Stimulated activated CD8-positive, alpha-beta memory T cell treated with anti-CD3 and anti-CD28 coated beads, Interleukin-7, amount 100 ng/mL, for 24 hours (primary cell): ENCODE results near the gene HOXA13.

Experiments used
- DNase-seq: peaks from one replicate; pipeline ENCODE4 v3.0.0-alpha.2; 2020; ENCODE audit warnings: low read depth

The HOXA13 gene

DNA sequence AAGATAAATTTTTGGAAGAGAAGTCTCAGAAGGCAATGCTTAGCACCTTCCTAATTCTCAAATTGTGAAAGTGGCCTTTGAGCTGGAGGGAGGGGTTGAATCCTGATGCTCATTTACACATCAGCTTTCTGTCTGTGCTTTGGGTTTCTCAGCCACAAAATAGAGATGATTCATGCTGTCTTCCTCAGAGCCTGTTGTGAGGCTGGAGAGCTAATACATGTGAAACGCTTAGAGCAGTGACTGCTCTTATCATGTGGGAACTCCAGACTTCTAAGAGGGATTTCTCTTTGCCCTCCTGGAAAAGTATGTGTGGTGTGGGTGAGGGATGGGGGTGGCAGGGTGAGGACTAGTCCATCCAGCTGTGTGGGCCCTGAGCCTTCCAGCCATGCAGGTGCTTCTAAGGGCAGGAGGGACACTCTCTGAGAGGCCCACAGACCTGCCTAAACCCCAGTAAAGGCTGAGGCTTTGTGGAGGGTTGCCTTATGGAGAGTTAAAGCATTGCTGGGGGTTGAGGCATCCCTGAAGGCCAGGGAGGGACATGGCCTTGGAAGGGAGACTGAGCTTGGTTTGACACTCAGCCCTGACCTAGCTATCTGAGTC, 37.9 kb upstream of the HOXA13 start:
- DNase-seq = no peak

DNA sequence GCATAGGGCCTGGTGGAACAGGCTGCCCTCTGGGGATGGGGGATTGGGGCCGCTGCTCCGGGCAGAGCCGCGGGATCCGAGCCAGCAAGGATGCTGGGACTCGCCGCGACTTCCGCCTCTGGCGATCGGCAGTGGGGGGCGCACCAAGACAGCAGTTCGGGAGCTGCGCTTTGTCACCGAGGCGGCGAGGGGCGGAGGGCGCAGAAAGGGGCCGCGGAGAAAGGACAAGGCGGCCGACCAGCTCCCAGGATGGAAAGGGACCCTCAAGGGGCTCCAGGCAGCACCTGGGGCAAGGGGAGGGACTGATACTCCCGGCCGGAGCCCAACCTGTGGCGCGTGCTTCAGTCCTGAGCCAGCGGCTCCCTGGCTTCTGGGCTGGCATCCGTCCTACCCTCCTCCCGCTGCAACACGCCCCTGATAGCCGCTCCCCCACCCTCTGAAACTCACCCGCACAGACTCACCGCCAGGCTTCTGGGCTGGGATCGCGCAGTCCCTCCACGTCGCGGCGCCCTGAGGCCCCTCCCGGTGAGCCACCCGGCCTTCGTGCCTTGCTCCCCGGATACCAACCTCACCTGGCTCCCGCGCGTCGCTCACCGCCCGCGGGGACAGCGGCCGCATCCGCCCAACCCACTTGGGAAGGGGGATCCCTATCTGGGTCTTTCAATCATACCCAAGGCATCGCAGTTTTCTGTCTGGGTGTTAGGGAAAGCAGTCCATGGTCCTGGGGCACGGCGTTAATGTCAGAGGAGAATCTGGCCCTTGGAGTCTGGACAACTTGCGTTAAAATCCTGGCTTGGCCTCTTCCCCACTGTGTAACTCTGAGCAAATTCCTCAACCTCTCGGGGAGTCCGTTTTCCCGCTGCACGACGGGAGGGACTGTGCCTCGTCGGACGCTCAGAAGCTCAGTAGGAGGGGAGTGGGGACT, 35.8 kb upstream of the HOXA13 start:
- no peak for DNase-seq

DNA sequence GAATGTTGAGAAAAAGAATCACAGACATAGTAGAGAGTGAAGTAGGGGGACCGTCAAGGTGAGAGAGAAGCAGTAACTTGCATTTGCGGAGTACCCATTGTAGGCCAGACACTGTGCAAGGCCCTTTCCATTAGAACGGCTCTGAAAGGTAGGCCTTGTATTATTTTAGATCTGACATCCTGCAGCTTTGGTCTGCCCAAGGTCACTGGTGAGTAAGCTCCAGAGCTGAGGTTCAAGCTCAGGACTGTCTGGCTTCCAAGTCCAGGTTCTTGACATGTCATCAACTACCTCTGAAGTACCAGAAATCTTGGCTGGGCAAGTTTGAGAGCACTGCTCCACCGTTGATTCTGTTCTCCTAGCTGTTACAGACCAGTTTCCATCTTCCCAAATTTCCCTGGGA, 29.6 kb upstream of the HOXA13 start:
- no peak for DNase-seq

DNA sequence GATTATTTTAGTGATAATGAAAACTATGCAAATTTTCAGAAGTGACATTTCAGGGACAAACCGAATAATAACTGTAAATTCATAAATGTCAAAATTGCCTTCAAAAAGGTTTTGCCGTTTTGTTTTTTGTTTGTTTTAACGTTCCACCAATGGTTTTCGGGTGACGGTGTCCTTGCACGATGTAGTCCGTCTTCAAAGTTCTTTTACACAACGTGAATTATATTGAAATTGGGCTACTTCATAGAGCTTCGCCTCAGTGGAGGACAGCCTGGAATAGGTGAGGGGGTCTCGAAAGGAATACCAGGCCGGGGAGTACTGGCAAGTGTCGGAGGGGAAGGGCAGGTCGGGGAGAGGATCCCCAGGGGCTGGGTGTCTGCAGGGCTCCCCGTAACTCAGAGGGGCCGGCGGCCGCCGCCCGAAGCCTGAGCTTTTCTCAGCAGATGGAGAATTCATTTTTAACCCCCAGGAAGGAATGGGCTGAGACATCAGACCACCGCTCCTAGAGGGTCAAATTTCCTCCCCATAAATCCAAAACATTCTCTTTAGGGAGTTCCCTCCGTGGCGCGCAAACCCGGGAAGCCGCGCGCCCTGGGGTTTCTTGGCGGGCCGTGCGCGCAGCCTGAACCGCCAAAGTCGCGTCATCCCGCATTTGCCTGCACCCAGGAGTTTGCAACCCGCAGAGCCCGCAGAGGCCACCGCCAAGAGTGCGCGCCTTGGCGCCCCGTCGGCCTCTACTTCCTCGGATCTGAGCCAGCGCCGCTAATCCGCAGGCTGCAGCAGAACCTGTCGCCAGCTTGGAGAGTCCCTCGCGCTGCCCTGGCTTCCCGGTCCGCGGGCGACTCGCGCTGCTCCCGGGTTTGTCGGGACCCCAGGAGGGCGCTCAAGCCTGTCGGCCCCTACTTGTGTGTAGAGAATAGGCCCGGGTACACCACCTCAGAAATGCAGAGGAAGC, 25.4 kb upstream of the HOXA13 start:
- no peak for DNase-seq

DNA sequence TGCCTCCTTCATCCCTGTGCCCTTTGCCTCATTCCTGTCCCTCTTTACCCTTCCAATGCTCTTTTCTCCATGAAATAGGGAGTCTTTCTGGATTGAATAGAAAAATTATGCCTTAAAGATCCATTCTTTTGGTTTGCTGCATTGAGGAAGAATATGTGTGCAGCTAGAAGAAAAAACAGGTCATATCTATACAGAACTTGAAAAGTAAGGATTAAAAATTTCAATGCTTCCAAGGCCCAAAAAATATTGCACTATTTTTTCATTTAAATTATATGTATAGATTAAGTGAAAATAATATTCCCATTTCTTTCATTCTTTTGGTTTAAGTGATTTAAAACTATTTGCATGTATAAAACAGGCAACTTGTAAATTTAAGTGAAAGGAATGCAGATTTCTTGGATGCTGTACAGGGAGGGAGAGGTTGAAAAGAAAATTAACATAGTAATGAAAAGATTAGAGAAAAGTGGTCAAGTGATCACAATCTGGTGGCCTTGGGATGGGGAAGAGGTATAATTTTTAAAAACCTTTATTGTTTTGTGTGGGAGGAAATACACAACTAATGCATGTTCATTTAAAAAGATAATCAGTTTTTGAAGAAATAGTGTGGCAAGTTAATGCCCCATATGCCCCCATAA, 24.2 kb upstream of the HOXA13 start:
- no peak for DNase-seq

DNA sequence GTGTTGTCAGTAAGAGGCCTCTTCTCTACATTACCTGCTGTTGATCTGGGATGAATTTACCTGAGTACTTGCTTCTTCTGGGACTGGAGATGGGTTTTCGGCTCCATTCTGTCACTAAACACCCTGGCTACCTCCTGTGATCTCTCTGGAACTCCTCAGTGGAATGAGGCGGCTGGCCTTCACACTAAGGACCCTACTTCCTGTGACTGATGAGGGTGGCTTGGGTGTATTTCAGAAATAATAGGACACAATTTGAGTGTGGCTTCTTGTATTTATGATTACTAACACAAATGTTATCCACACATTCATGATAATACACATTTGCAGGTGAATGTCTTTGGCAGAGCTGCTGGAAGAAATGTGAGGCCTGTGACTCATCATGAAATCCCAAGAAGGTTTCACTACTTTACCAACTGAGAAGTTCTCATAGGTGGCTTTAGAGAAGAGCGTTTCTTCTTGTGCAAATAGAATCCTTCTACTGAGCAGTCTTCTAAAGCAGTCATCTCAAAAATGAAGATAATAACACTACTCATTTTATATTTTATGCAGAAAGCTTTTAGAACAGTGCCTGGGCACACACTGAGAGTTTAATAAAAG, 21.4 kb upstream of the HOXA13 start:
- no peak for DNase-seq

DNA sequence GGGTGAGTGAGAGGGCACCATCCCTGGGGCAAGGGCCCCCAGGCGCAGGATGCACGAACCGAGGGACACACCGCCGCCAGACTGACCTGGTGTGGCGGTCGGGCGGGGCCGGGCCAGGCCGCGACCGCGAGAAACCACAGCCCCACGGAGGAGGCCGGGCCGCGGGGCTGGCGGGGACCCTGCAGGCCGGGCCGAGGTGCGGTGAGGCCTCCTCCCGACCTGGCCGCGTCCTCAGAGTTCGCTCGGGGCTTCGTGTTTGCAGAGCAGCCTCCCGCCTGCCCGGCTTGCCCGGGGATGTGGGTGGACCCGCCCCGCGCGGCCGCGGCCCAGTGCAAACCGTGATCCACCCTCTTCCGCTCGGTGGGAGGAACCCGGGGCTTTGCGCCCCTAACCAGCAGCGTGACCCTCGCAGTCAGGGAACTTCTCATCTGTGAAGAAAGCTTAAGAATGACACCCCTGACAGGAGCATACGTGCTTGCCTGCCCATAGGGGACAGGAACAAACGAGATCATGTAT, 20.6 kb upstream of the HOXA13 start:
- no peak for DNase-seq

DNA sequence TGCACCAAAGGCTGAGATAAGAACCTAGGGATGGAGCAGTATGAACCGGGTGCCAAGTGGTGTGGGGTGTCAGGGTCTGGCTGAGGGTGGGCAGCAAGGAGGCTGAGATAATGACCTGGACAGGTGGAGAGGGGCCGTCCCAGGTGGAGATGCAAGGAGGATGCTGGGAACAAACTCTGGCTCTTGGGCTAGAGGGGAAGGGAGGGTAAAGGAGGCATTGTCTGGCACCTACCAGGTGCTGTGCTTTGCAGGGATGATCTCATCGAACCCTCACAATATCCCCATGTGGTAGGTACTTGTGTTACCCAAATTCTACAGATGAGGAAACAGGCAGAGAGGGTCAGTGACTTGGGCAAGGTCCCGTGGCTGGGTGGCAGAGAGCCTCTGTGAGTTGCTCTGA, 19.9 kb upstream of the HOXA13 start:
- DNase-seq = no peak

DNA sequence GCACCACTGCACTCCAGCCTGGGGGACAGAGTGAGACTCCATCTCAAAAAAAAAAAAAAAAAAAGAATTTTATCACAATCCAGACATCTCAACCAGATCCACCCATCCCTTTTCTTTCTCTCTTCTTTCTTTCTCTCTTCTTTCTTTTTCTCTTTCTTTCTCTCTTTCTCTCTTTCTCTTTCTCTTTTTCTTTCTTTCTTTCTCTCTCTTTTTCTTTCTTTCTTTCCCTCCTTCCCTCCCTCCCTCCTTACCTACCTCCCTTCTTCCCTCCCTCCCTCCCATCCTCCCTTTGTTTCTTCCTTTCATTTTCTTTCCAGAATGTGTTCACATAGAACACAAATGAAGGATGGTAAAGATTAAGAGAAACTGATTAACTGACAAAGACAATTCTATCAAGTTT, 18.1 kb upstream of the HOXA13 start:
- DNase-seq = no peak

DNA sequence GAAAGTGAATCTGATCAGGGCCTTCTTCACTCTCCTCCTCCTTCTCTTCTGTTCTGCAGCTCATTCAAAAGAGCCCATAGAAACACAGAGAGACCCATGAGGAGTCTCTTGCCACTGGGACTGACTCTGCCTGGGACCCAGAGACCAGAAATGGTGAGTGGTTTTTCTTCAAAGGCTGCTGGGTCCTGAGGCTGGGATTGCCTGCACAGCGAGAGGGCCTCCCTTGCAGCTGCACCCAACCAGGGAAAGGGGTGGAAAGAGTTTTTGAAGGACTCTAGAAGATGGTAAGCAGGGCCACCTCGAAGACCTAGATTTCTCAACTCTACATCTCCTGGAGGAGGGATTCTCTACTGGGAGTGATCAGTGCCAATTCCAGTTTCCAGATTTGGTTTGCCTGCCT, 15.5 kb upstream of the HOXA13 start:
- DNase-seq = no peak

DNA sequence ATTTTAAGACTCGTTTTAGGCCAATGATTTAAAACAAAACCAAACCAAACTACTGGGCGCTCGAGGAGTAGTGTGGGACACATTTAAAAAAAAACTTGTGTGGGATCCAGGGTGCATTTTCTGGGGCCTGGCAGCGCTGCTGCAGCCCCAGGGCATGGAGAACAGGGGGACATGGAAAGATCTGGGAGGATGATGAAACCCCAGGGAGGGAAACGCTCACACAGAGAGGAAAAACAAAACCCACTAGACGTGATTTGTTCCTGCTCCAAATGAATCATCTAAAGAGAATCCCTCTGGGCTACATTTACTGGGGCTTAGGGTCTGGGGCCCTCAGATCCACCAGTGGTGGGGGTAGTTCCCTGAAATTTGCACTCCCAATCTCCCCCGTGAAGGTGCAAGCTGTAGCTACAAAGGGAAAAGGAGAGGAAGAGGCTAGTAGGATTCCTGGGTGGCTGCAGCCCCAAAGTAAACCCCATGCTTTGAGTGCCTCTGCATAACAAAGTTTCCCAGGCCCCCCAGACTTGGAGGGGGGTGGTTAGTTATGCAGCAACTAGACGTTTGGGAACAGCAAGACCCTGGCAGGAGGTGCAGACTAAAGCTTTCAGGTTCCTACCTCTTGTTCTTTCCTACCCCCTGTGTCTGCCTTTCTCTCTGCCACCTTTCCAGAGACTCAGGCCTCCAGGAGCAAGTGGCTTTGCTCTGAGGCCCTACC, 14.5 kb upstream of the HOXA13 start:
- no peak for DNase-seq

DNA sequence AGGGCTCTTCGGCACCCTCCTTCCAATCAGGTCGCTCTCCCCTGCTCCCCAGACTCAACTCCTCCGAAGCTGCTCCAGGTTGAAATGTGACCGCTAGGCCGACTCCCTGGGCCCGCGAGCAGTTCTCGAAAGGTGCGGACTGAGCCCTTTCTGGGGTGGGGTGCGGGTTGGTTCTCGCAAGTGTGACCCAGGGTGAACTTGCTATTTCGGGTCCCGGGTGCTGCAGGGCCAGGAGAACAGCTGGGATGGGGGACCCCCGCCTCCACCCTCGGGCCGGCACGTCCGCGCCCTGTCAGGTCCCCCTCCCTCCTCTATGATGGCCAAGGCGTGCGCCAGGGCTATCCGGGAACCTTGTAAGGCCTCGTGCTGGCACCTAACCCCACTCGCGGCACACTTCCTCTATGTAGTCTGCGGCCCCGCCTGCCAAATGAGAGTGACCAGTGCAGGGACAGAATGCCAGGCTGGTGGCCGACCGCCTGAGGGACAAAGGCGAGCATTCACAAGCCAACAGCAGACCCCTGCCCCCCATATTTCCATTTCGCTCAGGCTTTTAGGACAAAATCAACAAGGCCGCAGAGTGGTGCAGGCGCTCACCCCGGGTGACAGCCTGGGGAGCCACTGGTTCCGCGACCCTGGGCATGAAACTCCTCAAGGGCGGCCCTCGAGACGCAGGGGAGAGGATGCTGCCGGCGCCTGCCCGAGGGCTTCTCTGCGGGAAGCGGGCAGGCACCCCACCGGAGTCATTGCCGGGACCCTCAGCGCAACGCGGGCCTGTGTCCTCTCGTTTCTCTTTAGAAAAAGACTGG, 13.7 kb upstream of the HOXA13 start:
- no peak for DNase-seq

DNA sequence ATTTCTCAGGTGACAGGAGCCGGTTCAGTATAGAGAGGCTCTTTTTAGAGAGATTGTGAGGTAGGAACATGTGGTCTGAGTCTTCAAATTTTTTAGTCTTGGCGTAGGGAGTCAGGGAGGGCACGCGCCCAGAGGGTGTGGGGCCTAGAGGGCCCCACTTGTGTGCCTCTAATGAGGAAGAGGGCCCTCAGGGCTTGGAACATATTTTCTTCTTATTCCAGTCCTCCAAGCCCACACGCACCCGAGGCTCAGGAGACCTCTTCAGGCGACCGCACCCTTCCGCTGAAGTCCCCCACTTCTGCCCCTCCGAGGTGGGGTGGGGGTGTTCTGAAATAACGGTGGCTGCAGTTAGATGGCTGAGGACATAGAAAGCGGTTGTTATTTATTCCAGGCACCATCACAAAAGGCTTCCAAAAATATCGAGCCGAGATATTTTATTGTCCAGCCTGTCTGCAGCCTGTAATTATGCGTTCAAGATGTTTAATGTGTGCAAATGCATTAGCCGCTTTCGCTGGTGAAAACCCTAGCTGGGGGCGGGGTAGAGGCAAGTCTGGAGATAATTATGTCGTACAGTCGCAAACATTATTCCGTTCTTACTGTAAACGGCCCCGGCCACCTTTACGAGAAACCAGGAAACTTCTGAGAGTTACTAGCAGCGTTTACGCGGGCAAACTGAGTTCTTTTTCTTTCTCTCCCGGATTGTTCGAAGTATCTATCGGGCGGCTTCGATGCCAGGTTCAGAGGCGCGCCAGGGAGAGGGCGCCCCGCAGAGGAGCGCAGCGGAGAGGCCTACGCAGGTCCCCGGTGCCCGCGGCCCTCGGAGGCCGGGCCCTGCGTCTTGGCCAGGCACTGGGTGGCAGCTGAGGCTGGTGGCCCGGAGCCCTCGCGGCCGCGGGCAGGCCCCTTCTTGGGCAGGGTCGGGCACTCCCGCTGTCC, 12.9 kb upstream of the HOXA13 start:
- DNase-seq = no peak

DNA sequence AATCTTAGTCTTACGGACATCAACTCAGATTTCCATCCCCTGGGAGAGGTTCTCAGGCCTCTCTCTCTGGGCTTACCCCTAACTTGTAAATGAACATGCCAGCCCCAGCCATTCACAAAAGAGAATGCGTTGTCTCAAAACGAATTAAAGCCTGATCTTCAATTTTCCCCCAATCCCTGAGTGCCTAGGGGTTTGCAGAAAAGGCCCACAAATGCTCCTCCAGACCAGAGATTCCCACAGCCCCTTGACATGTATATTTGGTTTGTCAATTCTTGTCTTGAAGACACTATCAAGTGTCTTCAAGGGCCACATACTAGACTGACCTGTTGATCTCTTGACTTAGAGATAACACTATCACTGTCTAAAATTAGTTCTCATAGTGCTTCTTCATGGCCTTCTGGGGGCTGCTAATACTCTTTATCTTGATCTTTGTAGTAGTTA, 11.9 kb upstream of the HOXA13 start:
- DNase-seq = no peak

DNA sequence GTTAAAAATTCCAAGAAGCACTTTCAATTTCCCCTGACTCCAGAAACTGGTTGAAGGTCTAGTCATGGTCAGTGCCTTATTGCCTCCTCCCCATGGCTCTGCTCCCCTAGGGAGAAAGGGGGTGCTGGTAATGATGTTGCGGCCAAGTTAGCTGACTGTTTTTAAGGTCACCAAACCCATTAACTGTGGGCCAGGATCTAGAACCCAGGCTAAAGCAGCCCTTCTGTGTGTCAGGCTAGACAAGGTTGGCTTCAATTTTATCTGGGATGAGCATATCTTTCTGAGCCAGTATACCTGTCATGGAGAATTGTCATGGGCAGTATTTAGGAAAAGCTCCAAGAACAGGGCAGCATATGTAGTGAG, 11.2 kb upstream of the HOXA13 start:
- no peak for DNase-seq

DNA sequence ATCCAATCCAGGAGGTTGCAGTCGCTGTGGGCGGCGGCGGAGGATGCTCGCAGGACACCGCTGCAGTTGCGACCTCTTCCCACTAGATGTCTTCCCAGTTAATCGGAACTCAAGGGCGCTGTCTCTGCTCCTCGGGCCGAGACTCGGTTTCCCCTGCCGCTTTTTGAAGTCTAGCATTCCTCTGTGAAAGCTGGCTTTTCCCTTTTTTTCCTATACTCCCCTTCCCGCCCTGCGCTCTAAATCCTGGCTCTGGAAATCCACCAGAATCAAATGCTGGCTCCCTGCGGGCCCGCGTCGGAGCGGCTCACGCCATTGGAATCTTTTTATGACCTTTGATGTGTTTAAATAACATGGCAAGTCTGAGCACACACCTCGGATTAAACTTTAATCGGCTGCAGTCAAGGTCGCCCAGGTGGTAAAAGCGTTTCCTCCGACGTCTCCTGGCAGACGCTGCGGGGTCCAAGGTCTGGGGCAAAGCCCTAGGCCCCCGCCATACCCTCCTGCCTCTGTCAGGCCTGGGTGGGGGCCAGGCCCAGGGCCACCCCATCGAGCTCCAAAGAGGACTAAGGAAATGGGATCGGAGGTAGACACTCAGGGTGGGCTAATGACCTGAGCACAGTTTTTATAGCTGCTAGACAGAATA, 10.7 kb upstream of the HOXA13 start:
- no peak for DNase-seq

DNA sequence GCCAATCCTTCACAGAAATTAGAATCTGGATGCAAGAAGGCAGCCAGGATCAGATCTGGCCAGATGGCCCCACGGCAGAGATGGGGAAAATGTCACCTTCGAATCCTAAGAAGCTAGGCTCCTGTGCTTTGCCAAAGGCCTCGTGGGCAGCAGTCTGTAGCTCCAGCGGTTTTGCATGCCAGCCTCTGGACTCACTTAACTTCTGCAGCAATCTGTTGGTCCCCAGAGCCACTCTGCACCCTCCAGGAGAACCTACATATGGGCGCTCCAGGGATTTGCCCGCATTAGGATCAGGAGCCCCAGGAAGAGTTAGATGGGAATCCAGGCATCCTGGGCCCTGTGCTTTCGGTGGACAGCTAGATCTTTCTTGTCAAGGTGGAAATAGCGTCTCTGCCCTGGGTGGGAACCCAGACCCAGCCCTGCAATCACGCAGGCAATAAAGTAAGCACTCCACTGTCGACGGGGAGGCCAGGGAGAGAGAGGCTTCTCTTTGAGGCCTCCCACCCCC, 10.1 kb upstream of the HOXA13 start:
- no peak for DNase-seq

DNA sequence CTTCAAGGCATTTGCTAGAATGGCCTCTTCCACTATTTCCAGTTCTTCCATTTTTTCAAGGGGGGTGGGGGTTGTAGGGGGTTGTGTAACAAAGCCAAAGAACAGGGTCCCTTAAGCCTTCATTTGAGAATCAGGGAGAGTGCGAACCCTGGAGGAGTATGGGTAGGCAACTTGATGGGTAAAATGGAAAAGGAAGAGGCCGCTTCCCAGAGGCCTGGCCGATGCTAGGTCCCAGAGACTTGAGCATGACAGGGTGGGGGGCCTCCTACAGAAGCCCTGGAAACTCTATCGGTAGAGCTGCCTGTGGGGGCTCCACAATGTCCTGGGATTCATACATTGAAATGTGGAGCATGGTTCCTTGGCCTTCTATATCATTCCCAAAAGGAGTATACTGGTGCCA, 9.1 kb upstream of the HOXA13 start:
- no peak for DNase-seq
